Glomerular visceral epithelial cell (primary cell): ENCODE data around the gene PRAF2.

Experiments used
- DNase-seq: peaks from one replicate; pipeline ENCODE4 v3.0.0-alpha.2; 2016; ENCODE audit errors: extremely low spot score

PRAF2 gene

GRCh38 chrX:49072712-49073095 is 1.1 kb downstream of the PRAF2 start:
- DNase-seq = no peak

GRCh38 chrX:49071877-49072711 is 1.7 kb downstream of the PRAF2 start:
- no peak for DNase-seq

GRCh38 chrX:49070988-49071387 is 2.8 kb downstream of the PRAF2 start:
- DNase-seq = no peak

GRCh38 chrX:49069038-49069437 is 4.8 kb downstream of the PRAF2 start:
- no peak for DNase-seq

GRCh38 chrX:49067285-49068120 is 6.3 kb downstream of the PRAF2 start:
- no peak for DNase-seq

GRCh38 chrX:49066690-49067089 is 7.1 kb downstream of the PRAF2 start:
- no peak for DNase-seq

- no peak for DNase-seq
Observed at GRCh38 chrX:49066278-49066677, 7.5 kb downstream of the PRAF2 start.

- no peak for DNase-seq
Observed at GRCh38 chrX:49064735-49065134, 9.1 kb downstream of the PRAF2 start.

- no peak for DNase-seq
Observed at GRCh38 chrX:49064303-49064702, 9.5 kb downstream of the PRAF2 start.

- DNase-seq = no peak
Observed at GRCh38 chrX:49063715-49064114, 10.1 kb downstream of the PRAF2 start.

- DNase-seq = no peak
Observed at GRCh38 chrX:49061916-49062315, 11.9 kb downstream of the PRAF2 start.

GRCh38 chrX:49061490-49061889 is 12.3 kb downstream of the PRAF2 start:
- DNase-seq = no peak

GRCh38 chrX:49060914-49061313 is 12.9 kb downstream of the PRAF2 start:
- no peak for DNase-seq

GRCh38 chrX:49059681-49060085 is 14.1 kb downstream of the PRAF2 start:
- no peak for DNase-seq

GRCh38 chrX:49059201-49059600 is 14.6 kb downstream of the PRAF2 start:
- DNase-seq = no peak

GRCh38 chrX:49058794-49059193 is 15.0 kb downstream of the PRAF2 start, which contains the start of gene CCDC120:
Gene CCDC120, plus strand, starts transcription at chrX:49058999. Its CDS starts 3,043 bp downstream, at chrX:49062042.
- no peak for DNase-seq

- no peak for DNase-seq
Observed at GRCh38 chrX:49054073-49054762, 19.6 kb downstream of the PRAF2 start.

- DNase-seq = peak; percentile 56
Observed at GRCh38 chrX:49053223-49054072, 20.4 kb downstream of the PRAF2 start.

- no peak for DNase-seq
Observed at GRCh38 chrX:49043987-49044281, 29.9 kb downstream of the PRAF2 start.

GRCh38 chrX:49043220-49043986 is 30.4 kb downstream of the PRAF2 start, which contains the start of gene TFE3:
Gene TFE3, minus strand, starts transcription at chrX:49043357. Its CDS starts 131 bp downstream, at chrX:49043226.
- DNase-seq = peak; percentile 98
